ENCODE results near the gene CLCN5.

- TF ChIP-seq CTCF (IDR thresholded peaks at IDR 0.05), result no peak
- TF ChIP-seq POLR2AphosphoS5 (IDR thresholded peaks at IDR 0.05; ENCODE audit: low read depth, low read length), result no peak
Observed at GRCh38 chrX:50098749-50099148, 176.4 kb downstream of the CLCN5 start.
